Medulla oblongata (tissue), 1 donor: ENCODE results near the gene PLEK.
A peak's percentile ranks its signal among the peaks of the same experiment; 100 is the strongest.
"Not testable (repeated sequence)": the region's sequence is repeated elsewhere in the genome, so short reads cannot be mapped to it uniquely, and the experiment has no call there.

Source experiments
- DNase-seq: peaks from one replicate; pipeline ENCODE4 v3.0.0-alpha.2; 2015; ENCODE audit errors: extremely low spot score

PLEK gene

GRCh38 chr2:68352651-68353391 is 12.3 kb upstream of the PLEK start:
- no peak for DNase-seq

GRCh38 chr2:68356599-68357239 is 8.4 kb upstream of the PLEK start:
- no peak for DNase-seq

GRCh38 chr2:68357605-68358337 is 7.3 kb upstream of the PLEK start:
- peak; percentile 72 for DNase-seq

- no peak for DNase-seq
These were observed 5.2 kb upstream of the PLEK start for GRCh38 chr2:68359889-68360288.

GRCh38 chr2:68362069-68362468 is 3.0 kb upstream of the PLEK start:
- peak; percentile 74 for DNase-seq

- peak; percentile 51 for DNase-seq
These were observed 2.3 kb upstream of the PLEK start for GRCh38 chr2:68362749-68363148.

GRCh38 chr2:68363721-68364120 is 1.4 kb upstream of the PLEK start:
- no peak for DNase-seq

- DNase-seq, result peak; percentile 48
These were observed 1.0 kb downstream of the PLEK start for GRCh38 chr2:68366083-68366560.

- DNase-seq, result peak; percentile 72
These were observed 3.0 kb downstream of the PLEK start for GRCh38 chr2:68367953-68368653.

- peak; percentile 67 for DNase-seq
These were observed 3.7 kb downstream of the PLEK start for GRCh38 chr2:68368654-68369336.

GRCh38 chr2:68369337-68369734 is 4.3 kb downstream of the PLEK start:
- DNase-seq, result no peak

GRCh38 chr2:68371138-68371537 is 6.1 kb downstream of the PLEK start:
- no peak for DNase-seq

GRCh38 chr2:68371581-68371980 is 6.5 kb downstream of the PLEK start:
- DNase-seq, result no peak

GRCh38 chr2:68372485-68372884 is 7.4 kb downstream of the PLEK start:
- DNase-seq, result no peak

GRCh38 chr2:68374184-68374583 is 9.1 kb downstream of the PLEK start:
- no peak for DNase-seq

- no peak for DNase-seq
These were observed 10.5 kb downstream of the PLEK start for GRCh38 chr2:68375582-68375981.

GRCh38 chr2:68377137-68377780 is 12.2 kb downstream of the PLEK start:
- DNase-seq, result no peak

- not testable (repeated sequence) for DNase-seq
These were observed 13.7 kb downstream of the PLEK start for GRCh38 chr2:68378779-68379178.

GRCh38 chr2:68379184-68379708 is 14.2 kb downstream of the PLEK start:
- DNase-seq, result no peak

GRCh38 chr2:68383778-68384177 is 18.7 kb downstream of the PLEK start:
- no peak for DNase-seq
